Activated T-helper 1 cell treated with Interleukin-2 at 50 U/mL for 16 hours (primary cell): ENCODE results near the gene AAMP.
A peak's percentile ranks its signal among the peaks of the same experiment; 100 is the strongest.

ENCODE experiments used
- DNase-seq: peaks from one replicate; pipeline ENCODE4 v3.0.0-alpha.2; 2020; ENCODE audit warnings: low read depth

Gene AAMP

DNA sequence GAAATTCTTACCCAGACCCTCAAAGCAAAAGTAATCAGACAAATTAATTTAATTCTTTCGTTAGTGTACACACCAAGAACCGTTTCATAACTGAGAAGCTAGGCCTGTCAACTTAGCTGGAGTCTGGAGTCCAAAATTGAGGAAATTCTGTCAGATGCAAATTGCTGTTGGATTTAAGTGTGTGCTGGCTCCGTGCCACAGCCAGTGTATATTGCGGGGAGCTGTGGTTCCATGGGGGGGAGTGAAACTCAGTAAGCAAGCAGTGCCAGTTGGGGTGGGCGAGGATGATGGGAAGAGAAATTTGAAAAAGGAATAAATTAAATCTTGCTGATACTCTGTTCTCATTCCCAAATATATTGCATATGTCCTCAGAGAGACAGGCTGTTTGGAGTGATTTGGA, 48.9 kb downstream of the AAMP start:
- no peak for DNase-seq

DNA sequence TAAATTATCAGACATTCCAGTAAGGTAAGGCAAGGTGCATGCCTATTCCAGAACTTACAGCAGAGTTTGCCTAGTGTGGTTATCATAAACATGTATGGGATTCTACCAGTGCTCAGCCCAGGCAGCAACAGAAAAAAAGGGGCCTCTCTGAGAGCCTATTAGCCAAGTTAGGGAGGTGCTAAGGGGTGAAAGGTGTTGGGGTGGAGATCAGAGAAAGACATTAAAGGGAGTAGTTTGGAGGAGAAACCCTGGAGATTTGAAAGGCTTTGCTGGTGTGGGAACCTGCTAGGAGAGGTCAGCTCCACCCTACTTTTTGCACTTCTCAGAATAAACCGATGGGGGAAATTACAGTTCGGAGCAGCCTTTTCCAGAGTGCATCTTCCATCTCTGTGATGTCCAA, 50.0 kb downstream of the AAMP start:
- DNase-seq: no peak

DNA sequence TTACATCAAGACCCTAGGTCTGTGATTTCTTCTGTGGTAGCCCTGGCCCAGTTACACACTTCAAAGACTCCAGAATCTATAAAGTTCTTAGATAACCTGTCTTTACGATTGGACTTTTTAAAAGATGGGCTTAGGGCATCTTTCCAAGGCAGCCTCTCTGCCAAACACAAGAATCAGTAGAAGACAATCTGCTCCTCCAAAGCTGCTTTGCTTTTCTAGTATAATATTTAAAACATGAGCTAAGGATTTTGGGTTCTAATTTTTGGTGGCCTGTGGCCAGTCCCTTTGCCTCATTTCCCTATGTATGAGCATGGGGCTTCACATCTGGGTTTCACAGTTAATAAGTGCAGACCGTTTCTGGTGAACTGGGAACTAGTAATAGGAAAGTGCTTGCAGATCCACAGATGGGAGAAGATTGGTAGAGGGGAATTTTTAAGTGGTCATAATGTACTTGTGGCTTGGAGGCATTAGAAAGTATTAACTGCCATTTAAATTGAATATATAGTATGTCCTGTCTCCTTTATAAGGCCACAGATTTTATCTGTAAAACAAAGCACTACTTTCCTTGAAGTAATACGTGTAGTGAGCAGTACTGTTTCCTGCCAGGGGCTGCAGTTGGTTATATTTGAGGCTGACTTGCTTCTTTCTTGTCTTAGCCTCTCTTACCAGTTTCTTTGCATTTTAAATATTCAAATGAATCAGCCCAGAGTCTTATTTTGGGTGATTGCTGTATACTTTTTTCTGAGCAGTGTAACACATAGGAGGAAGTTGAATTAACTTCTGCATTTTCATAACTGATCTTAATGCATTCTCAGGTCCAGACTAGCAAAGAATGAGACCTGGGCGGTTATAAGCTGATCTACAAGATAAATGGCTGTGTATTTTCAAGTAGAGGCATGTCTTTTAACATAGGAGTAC, 51.4 kb downstream of the AAMP start:
- DNase-seq: no peak

DNA sequence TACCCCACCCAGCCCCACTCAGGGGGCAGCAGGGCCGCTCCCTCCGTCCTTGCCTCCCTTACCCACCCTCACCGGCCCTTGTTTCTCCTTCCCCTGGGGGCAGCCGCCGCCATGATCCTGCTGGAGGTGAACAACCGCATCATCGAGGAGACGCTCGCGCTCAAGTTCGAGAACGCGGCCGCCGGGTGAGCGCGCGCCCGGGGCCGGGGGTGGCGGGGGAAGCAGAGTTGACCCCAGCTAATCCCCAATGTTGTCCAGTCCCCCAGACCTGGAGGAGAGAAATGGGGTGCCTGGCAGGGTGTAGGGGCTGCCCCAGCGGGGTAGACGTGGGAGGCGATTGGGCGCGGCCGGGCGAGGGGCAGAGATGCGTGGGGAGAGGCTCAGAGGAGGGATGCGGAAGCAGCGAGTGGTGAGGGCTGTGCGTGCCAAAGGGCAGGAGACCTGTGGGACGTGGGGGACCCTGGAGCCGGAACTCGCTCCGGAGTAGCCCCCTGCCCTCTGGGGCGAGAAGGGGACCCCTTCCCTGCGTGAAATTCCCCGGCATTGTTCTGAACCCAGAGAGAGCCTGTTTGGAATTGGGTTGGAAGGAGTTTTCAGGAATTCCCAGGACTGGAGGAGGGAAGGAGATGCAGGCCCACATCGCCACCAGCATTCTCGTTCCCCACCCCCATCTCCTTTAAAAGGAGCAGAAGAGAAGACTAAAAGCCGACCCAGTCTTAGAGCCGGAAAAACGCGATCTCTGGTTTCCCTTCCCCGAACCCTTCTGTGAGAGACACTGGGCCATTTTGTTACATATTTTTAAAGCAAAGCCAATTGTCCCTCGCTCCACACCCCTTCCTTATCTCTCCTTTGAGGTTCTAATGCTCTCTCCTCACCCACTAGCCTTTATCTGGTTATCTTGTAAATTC, 52.3 kb downstream of the AAMP start:
- DNase-seq: peak; percentile 53

DNA sequence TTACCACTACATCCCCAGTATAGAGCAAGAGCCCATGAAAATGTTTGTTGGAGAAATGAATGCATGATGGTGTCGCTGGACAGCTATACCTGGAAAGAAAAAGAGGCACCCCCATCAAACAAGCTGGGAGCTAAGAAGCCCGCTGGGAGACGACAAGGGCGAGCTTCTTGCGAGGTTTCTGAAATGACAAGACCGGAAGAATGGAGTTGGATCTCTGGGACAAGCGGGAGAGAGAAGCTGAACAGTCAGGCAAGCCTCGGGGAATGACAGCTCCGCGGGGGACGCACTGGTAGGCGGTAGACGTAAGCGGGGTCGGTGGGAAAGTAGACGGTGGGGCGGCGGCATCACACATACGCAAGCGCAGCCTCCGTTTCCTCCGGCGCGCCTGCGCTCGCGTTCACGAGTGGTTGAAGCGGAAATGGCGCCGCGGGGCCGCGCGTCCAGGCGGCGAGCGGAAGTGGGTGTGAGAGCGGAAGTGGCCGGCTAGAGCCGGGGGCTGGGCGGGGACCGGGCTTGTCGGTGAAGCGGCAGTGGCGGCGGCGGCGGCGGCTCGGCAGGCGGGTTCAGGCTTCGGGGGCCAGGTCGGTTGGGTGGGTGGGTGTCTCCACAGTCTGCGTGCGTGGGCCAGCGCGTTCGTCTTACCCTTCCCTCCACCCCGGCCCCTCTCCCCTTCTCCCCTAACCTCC, 53.1 kb downstream of the AAMP start, which contains the start of gene ARPC2:
Gene ARPC2 (plus strand): TSS at position 516 of the 686 bp plus-strand sequence. CDS start 282 bp downstream, outside the sequence.
- DNase-seq: peak; percentile 94

DNA sequence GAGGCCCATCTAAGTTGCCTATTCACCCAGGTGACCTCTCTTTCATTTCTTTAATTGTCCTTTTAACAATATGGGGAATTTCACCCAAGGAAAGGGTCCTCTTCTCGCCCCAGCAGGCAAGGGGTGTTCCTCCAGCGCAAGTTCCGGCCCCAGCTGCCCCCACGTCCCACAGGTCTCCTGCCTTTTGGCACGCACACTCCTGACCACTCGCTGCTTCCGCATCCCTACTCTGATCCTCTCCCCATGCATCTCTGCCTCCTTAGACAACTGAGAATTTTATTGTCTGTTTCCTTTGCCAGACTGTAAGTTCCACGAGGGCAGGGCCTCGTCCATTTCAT, 53.6 kb downstream of the AAMP start:
- no peak for DNase-seq
